Measurements from ENCODE around the gene CASQ1.

The CASQ1 gene

GRCh38 chr1:160243767-160244166 is 53.4 kb downstream of the CASQ1 start:
- ChIA-PET CTCF (interaction anchor here (0.8 to 7.3 kb wide), 6 partner anchors 9 to 82 kb away, joined by 3 to 84 read pairs (median 6); no protein-coding TSS in a partner anchor), POLR2A (no interaction called here)
- TF ChIP-seq, protein P1, sequence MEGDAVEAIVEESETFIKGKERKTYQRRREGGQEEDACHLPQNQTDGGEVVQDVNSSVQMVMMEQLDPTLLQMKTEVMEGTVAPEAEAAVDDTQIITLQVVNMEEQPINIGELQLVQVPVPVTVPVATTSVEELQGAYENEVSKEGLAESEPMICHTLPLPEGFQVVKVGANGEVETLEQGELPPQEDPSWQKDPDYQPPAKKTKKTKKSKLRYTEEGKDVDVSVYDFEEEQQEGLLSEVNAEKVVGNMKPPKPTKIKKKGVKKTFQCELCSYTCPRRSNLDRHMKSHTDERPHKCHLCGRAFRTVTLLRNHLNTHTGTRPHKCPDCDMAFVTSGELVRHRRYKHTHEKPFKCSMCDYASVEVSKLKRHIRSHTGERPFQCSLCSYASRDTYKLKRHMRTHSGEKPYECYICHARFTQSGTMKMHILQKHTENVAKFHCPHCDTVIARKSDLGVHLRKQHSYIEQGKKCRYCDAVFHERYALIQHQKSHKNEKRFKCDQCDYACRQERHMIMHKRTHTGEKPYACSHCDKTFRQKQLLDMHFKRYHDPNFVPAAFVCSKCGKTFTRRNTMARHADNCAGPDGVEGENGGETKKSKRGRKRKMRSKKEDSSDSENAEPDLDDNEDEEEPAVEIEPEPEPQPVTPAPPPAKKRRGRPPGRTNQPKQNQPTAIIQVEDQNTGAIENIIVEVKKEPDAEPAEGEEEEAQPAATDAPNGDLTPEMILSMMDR (IDR thresholded peaks at IDR 0.05; ENCODE audit: control extremely low read depth, extremely low read depth, low read depth, missing control alignments), result no peak
- DNase-seq (ENCODE audit: extremely low spot score), result no peak

DNA sequence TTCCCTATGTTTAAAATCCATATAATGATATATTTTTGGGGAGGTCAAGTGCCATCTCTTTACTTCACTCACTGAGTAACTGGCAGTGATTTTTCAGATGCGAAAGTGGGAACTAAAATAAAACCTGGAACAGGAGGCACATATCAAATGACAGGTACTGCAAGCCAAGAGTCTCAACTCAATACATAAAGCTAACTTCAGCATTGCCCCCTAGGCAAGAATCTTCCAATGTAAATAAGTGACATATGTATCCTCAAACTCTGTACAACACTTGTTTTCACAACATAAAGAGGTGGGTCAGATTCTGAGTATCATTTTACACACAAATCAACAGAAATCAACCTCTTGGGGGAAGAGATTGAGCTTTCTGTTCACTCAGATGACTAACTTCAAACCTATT is 53.8 kb downstream of the CASQ1 start:
- ChIA-PET POLR2A (no interaction called here), CTCF (interaction anchor here (0.8 to 7.3 kb wide), 7 partner anchors 9 to 197 kb away, joined by 3 to 84 read pairs (median 5); no protein-coding TSS in a partner anchor)
- TF ChIP-seq, protein P1 (IDR thresholded peaks at IDR 0.05; ENCODE audit: control extremely low read depth, extremely low read depth, low read depth, missing control alignments), result no peak

DNA sequence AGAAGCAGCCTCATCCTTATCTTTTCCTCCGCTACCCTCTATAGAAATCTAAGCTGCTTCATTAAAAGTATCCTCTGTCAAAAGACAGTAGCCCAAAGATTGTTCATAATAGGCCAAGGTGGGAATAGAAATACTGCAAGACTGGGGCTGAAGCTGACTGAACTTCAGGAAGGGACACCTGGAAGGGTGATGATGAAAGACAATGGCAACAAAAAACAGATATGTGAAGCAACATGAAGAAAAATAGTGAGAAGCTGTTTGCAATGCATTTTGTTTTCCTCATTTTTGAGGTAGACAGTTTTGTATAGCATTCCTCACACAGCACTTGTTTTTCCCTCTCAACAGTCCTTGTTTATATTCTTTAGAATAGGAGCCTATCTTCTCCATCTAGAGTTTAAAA is 55.1 kb downstream of the CASQ1 start:
- TF ChIP-seq, protein P1 (IDR thresholded peaks at IDR 0.05; ENCODE audit: control extremely low read depth, extremely low read depth, low read depth, missing control alignments), result no peak
- ChIA-PET CTCF (interaction anchor here (1.0 to 4.4 kb wide), 5 partner anchors 10 to 199 kb away, joined by 3 to 24 read pairs (median 5); no protein-coding TSS in a partner anchor), POLR2A (no interaction called here)
- DNase-seq (ENCODE audit: extremely low spot score), result no peak

More for the DNA sequence above, 53.8 kb downstream of the CASQ1 start:
- DNase-seq (ENCODE audit: extremely low spot score), result no peak

GRCh38 chr1:160247053-160247452 is 56.7 kb downstream of the CASQ1 start:
- POLR2A ChIA-PET, result no interaction called here
- TF ChIP-seq, protein P1 (IDR thresholded peaks at IDR 0.05; ENCODE audit: control extremely low read depth, extremely low read depth, low read depth, missing control alignments), result no peak
- DNase-seq (ENCODE audit: extremely low spot score), result no peak
- CTCF ChIA-PET, result interaction anchor here (1.0 to 1.2 kb wide), 2 partner anchors 12 to 54 kb away, joined by 3 to 5 read pairs; no protein-coding TSS in a partner anchor

DNA sequence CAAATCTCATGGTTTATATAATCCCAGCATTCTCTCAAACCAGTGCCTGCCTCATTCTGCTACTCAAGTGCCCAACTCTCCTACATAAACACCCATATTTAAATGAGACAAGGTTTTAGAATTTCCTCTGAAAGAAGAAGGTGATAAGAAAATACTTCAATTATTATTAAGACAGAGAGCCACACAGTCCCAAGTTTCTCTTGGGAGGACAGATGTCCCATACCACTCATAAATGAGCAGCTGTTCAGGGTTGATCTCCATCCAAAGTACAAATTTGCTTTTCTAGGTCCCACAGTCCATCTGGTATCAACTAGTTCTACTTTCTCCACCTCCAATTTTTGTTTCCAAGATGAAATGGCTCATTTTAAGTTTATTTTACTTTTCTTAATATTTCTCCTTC is 60.6 kb downstream of the CASQ1 start:
- POLR2A ChIA-PET, result no interaction called here
- TF ChIP-seq, protein P1 (IDR thresholded peaks at IDR 0.05; ENCODE audit: control extremely low read depth, extremely low read depth, low read depth, missing control alignments), result no peak
- CTCF ChIA-PET, result interaction anchor here (1.0 to 6.6 kb wide), 22 partner anchors 10 to 173 kb away, joined by 3 to 91 read pairs (median 17); partner anchors contain the start of gene DCAF8
- DNase-seq (ENCODE audit: extremely low spot score), result no peak
